GM19463 (cell line): ENCODE results near the gene RASSF5.
"Not testable (repeated sequence)": the region's sequence is repeated elsewhere in the genome, so short reads cannot be mapped to it uniquely, and the experiment has no call there.

Experiments
- ATAC-seq: cut with Tn5 transposase; IDR thresholded peaks from one replicate; pipeline ENCODE4 v1.9.1; 2021; ENCODE audit warnings: mild to moderate bottlenecking, moderate library complexity; ENCODE audit not compliant: unreplicated experiment

Gene RASSF5

DNA sequence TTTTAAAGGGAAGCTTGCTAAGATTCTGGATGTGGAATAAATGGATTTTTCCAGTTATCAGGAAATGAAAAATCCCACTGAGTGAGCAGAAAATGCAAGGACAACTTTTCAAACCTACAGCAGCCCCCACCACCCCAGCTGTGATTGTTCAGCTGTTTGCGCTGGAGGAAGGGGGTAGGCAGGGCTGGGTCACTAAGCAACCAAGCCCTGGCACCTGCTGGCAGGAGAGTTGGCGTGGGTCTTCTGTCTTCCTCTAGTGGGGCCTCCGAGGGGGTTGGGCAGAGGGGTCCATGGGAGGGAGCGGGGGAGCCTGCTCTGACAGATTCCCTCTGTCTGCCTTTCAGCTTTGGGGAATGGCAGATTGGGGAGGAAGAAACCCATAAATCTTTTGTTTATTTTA lies 59.7 kb downstream of the RASSF5 start:
- no peak for ATAC-seq

DNA sequence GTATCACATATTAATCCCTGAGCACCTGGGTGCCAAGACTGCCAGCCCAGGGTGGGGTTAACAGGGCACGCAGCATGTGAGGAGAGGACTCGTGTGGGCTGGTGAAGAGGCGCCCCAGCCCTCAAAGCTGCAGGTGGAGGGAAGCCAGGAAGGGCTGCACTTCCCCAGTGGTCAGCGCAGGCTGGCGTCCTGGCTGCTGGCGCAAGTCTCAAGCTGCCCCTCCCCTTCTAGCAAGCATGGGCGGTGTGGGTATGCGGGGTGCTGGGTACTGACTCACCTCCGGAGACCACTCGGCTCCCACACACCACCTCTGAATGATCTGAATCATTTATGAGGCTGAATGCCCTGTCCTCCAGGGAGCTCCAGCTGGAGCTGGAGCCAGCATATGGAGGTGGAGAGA lies 60.9 kb downstream of the RASSF5 start:
- ATAC-seq, result no peak

DNA sequence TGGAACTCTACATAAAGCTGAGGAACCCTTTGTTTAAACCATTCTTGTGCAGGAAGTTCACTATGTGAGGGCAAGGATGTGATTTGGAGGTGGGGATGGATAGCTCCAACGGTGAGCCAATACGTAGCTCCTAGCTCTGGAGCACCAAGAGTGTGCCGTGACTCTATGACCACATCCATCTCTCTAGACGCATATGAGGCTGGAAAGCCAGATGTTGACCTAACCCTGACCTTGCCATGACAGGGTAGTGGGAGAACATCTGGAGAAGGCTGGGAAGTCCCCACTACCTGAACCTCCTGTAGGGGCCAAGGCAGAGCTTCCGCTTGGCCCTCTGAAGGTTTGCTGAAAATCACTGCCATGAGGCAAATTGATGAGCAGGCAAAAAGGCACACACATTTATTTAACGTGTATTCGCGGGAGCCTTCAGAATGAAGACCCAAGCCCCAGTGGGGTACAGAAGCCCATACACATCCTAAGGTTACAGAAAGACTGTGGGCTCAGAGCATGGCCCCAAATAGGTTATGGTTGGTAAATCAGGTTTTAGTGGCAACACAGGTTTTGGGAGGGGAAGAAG lies 61.5 kb downstream of the RASSF5 start:
- no peak for ATAC-seq

- ATAC-seq, result no peak
These were observed 62.2 kb downstream of the RASSF5 start for GRCh38 chr1:206569556-206569955.

DNA sequence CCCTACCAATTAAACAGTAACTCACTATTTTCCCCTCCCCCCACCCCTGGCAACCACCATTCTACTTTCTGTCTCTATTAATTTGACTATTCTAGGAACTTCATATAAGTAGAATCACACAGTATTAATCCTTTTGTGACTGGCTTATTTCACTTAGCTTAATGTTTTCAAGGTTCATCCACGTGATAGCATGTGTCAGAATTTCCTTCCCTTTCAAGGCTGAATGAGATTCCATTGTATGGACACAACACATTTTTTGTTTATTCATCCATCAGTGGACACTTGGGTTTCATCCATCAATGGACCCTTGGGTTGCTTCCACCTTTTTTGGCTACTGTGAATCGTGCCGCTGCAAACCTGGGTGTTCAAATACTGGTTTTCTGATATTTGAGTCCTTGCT lies 63.2 kb downstream of the RASSF5 start:
- ATAC-seq, result no peak

GRCh38 chr1:206572835-206573234 lies 65.5 kb downstream of the RASSF5 start:
- ATAC-seq, result no peak

DNA sequence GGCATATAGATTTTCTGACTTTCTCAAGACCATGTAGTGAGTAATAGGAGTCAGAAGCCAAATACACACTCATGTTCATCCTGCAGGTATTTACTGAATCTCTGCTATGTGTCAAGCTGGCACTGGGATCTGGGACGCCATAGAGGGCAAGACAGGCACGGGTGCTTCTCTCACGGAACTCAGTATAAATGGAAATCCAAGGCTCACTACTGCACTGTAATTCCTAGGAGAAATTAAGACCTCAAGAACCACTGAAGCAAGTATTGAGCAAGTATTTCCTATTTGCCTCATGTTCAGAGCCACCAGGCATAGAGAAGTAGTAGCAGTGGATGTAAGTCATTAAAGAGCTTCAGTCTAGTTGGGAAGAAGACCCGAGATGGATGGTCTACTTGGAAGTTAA lies 66.0 kb downstream of the RASSF5 start:
- no peak for ATAC-seq

GRCh38 chr1:206573762-206574161 lies 66.4 kb downstream of the RASSF5 start:
- ATAC-seq, result no peak

GRCh38 chr1:206575165-206575893 lies 68.0 kb downstream of the RASSF5 start:
- ATAC-seq, result no peak

GRCh38 chr1:206575894-206576737 lies 68.8 kb downstream of the RASSF5 start:
- ATAC-seq, result no peak

DNA sequence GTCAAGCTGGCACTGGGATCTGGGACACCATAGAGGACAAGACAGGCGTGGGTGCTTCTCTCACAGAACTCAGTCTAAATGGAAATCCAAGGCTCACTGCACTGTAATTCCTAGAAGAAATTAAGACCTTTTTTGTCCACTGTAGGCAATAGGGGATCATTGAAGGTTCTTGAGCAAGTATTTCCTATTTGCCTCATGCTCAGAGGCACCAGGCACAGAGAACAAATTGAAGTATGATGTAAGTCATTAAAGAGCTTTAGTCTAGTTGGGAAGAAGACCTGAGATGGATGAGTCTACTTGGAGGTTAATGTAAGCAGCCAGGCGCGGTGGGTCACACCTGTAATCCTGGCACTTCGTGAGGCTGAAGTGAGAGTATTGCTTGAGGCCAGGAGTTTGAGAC lies 70.3 kb downstream of the RASSF5 start:
- ATAC-seq, result no peak

DNA sequence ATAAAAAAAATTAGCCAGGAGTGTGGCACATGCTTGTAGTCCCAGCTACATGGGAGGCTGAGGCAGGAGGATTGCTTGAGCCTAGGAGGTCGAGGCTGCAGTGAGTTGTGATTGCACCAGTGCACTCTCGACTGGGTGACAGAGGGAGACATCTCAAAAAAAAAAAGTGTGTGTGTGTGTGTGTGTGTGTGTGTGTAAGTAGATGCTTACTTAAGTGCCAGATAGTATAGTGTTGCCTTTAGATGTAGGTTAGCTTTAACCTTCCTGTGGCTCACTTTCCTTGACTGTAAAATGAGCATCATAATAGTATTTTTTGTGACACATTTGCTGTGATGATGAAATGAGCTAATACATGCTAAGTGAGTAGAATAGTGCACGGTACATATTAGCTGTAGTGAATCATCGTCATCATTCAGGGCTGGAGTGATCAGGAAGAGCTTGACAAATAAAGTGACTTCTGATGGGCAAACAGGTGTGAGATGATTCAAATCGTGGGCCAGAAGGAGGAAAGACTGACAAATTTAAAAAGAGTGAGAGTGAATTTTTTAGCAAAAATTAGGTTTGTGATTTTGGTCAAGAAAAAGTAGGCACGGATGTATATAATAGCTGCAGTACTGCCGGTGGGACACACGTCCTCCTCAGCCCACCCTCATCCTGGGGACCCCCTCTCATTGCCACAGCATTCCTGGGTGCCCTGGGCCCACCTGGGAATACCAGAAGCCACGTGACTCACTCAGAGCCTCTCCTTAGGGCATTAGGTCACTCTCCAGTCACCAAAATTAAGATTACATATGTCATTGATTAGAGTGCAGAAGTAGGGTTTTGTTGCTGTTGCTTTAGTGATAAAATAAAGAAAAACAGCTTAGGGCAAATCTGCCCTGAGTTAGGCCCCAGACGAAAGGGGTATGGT lies 71.0 kb downstream of the RASSF5 start:
- ATAC-seq, result no peak

DNA sequence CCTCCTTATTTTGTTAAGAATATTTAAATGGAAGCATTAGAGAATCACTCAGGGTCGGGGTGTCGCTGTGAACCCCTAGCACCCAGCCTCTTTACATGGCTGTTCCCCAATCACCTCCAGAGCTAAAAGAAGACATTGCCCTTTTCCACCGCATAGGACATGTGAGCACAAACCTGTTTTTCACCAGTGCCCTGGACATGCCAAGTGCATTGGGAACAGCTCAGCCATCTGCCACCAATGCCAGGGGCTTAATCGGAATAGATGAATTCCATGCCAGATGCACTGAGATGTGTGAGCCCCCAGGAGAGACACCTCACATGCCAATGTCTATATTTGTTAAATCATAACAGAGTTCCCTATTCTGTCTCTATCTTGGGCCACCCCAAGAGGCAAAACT lies 71.6 kb downstream of the RASSF5 start:
- no peak for ATAC-seq

DNA sequence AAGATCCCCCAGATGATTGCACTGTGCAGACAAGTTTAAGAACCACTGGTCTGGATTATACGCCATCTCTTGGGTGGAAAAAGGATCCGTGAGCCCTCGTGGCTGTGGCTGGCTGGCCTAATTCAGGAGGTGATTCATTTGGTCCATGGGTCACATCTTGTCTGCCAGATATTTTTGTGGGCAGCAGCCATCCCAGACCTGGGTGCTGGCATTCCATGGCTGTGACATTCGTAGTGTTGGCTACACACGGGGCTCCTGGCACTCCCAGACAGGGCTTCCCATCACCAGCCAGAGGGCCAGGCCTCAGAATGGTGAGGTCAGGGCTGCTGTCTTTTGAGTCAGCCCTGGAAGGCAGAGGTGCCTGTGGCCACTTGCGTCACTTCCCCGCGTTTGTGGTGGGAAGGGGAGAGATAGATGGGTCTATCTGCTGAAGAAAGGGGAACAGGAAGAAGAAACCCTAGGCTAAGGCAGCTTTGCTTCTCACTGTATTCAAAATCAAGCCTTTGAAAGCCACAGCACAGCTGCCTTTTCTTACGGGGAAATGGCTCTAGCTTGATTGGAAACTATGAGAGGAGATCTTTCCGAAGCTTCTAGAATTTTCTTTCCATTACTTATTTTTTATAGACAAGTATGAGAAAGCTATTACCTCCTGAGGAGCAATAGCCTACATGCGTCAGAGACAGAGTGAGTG lies 72.6 kb downstream of the RASSF5 start:
- ATAC-seq, result peak; percentile 86

GRCh38 chr1:206580438-206581113 lies 73.2 kb downstream of the RASSF5 start:
- no peak for ATAC-seq

DNA sequence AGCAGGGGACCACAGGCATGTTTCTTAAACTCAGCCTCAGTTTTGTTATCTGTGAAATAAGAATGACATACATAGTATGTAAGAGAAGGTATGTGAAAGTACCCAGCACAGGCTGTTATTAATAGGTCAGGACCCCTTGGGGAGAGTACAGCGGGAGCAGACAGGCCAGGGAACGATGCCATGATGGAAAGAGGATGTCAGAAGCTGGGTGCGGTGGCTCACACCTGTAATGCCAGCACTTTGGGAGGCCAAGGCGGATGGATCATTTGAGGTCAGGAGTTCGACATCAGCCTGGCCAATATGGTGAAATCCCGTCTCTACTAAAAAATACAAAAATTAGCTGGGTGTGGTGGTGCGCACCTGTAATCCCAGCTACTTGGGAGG lies 73.8 kb downstream of the RASSF5 start:
- not testable (repeated sequence) for ATAC-seq

DNA sequence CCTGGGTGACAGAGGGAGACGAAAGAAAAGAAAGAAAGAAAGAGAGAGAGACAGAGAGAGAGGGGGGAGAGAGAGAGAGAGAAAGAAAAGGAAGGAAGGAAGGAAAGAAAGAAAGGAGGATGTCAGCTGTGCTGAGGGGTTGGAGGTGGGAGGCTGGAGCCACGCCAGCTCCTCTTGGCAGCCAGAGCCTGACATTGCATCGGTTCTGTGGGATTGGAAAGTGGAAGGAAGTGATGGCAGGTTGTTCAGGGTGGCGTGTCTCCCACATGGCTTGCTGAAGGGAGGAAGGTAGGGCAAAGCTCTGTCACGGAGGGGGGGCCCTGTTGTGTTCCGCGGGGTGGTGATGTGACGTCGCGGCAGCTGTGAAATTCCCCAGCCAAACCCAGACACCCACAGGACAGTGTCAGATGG lies 74.2 kb downstream of the RASSF5 start:
- ATAC-seq, result no peak

GRCh38 chr1:206582537-206582936 lies 75.2 kb downstream of the RASSF5 start:
- no peak for ATAC-seq

GRCh38 chr1:206582971-206583706 lies 75.8 kb downstream of the RASSF5 start:
- ATAC-seq, result no peak
